ENCODE results near the gene CACNG1.
"Not testable (repeated sequence)": the region's sequence is repeated elsewhere in the genome, so short reads cannot be mapped to it uniquely, and the experiment has no call there.

CACNG1 gene

DNA sequence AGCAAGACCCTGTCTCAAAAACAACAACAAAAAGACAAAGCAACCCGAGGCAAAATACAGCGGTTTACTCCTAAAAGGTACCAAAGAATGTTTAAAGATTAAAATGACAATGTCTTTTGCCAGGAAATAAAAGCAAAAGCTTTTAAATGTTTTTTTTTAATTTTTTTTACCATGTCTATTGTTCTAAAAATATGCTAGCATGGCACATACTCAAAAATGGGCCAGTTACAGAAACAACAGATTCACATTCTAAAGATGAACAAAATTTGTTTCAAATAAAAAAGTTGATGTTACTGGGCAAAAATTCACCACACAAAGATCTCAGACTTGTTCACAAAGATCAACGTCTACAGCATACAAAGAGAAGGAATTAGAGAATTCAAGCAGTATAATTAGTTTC, 41.1 kb downstream of the CACNG1 start:
- DNase-seq, result no peak

DNA sequence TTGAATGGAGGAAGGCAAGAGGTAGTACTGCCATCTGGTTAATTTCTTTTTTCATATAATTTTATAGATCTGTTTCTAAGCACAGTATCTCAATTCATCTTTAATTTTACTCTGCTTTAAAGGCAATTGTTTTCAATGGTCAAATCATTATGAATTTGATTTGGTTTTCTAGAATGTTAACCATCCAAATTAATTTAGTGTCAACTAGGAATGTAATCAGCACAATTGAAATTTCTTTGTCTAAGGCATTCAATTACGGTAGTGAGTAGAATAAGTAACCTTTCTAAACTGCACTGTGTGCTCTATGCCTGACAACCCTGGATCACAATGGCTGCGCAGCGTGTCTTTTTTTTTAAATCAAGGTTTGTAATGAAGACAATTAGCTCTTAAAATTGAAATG, 44.3 kb downstream of the CACNG1 start:
- DNase-seq, result no peak

DNA sequence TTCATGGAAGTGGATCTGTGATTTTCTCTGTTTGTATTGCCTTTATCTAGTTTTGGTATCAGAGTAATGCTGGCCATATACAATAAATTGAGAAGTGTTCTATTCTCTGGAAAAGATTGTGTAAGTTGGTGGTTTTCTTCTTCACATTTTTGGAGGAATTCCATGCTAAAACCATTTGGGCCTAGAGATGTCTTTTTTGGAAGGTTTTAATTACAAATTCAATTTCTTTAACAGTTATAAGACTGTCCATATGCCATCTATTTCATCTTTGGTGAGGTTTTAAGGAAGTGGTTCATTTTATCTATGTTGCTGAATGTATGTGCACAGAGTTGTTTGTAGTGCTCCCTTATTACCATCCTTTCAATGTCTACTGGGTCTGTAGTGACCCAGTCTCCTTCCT, 46.0 kb downstream of the CACNG1 start:
- DNase-seq, result no peak

DNA sequence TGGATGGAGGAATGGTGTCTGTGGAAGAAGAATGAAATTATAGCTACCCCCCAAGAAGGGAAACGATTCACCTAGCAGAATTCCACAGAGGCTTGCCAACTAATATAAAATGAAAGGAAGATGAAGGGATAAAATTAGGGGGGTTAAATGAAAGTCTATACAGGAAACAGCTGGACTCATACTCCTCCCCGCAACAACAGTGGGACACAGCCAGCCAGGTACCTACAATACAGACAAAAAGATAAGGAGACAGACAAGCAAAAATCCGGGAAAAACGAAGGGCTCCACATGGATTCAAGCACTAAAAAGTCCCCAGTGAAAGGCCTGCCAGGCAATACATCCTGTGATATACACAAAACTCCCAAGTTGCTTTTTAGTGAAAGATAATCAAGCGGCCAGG, 47.9 kb downstream of the CACNG1 start:
- no peak for DNase-seq

DNA sequence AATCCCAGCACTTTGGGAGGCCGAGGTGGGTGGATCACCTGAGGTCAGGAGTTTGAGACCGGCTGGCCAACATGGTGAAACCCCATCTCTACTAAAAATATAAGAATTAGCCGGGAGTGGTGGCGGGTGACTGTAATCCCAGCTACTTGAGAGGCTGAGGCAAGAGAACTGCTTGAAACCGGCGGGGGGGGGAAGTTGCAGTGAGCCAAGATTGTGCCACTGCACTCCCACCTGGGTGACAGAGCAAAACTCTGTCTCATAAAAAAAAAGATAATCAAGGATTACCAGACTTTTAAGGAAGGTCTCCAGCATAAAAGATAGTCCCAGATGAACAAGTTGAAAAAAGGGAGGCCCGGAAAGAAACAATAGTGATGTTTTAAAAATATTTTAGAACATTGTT, 48.4 kb downstream of the CACNG1 start:
- DNase-seq, result not testable (repeated sequence)

DNA sequence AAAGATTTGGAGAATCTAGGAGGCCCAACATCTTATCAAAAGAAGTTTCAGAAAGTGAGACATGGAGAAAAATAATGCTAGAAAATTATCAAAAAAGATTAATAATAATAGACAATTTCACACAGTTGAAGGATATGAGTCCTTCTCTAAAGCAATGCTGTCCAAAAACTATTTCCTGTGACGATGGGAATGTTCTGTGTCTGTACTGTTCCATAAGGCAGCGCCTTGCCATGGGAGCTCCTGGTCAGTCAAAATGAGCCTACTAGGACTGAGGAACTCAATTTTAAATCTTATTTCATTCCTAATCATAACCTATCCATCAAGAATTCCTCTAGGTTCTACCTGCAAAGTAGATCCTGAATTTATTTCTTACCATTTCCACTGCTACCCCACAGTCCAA, 49.0 kb downstream of the CACNG1 start:
- no peak for DNase-seq

DNA sequence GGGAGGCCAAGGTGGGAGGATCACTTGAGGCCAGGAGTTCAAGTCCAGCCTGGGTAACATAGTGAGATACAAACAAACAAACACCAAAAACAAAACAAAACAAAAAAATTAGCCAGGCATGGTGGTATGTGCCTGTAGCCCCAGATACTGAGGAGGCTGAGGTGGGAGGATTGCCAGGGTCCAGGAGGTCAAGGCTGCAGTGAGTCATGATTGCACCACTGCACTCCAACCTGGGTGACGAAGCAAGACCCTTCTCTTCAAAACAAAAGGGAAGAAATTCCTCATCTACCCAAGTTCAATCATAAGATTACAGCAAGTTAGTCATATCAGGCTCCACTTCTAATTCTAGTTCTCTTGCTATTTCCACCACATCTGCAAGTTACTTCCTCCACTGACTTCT, 50.9 kb downstream of the CACNG1 start:
- DNase-seq, result peak; percentile 5

DNA sequence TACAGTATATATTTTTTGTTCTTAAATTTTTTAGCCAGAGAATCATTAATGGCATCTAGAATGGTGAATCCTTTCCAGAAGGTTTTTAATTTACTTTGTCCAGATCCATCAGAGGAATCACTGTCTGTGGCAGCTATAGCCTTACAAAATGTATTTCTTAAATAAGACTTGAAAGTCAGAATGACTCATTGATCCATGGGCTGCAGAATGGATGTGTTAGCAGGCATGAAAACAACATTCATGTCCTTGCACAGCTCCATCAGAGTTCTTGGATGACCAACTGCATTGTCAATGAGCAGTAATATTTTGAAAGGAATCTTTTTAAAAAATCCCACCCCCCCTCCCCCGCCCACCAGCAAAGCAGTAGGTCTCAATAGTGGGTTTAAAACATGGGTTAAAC, 51.4 kb downstream of the CACNG1 start:
- DNase-seq, result no peak

DNA sequence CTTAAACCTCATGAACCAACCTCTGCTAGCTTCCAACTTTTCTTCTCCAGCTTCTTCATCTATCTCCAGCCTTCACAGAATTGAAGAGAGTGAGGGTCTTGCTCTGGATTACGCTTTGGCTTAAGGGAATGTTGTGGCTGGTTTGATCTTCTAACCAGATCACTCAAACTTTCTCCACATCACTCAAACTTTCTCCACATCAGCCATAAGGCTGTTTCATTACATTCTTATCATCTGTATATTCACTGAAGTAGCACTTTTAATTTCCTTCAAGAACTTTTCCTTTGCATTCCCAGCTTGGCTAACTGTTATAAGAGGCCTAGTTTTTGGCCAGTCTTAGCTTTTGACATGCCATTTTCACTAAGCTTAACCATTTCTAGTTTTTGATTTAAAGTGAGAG, 52.3 kb downstream of the CACNG1 start:
- no peak for DNase-seq

DNA sequence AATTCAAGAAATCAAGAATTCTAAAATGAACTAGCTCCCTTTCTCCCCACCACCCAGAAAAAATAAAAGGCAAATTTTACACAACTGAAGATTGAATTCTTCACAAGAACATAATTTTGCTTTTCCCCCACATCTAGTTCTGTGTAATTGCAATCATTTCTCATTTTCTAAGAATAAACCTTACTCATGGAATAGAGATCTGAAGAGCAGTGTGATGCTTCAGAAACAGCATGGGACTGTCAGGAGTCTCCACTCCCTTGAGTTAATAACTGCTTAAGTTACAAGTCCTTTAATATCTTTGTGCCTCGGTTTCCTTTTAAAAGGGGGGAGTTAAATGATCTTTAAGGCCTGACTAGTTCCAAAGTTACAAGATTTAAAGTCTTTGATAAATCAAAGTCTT, 53.7 kb downstream of the CACNG1 start:
- DNase-seq, result no peak

DNA sequence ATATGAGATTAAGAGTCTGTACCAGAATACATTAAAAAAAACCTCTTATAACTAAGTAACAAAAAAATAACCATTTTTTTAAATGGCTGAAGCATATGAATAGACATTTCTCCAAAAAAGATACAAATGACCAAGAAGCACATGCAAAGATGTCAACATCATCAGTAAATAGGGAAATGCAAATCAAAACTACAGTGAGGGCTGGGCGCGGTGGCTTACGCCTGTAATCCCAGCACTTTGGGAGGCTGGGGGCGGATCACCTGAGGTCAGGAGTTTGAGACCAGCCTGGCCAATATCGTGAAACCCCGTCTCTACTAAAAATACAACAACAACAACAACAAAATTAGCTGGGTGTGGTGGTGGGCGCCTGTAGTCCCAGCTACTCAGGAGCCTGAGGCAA, 60.3 kb downstream of the CACNG1 start:
- not testable (repeated sequence) for DNase-seq

DNA sequence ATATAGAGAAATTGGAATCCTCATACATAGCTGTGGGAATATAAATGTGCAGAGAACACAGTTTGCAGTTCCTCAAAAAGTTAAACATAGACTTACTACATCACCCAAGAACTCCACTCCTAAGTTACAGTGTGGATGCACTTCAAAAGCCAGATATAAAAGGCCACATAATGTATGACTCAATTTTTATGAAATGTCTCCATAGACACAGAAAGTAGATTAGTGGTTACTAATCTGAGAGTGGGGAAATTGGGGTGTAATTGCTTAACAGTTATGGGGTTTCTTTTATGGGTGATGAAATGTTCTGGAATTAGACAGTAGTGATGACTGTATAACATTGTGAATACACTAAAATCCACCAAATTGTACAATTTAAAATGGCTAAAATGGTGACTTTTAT, 60.9 kb downstream of the CACNG1 start:
- DNase-seq, result no peak
